Upper lobe of right lung (tissue), 1 donor: ENCODE results near the gene TRABD2B. TPM values are rescaled to one million over a fixed set of nuclear protein-coding genes. Genes with fewer than 3 reads are reported as not detected.

Experiments used
- ATAC-seq: fragments of 200-7000 bp; cut with Tn5 transposase; one replicate; pipeline ENCODE4 v1.9.1; 2020; ENCODE audit warnings: mild to moderate bottlenecking, moderate library complexity
- DNase-seq: peaks from one replicate; pipeline ENCODE4 v3.0.0-alpha.2; 2020
- H3K27ac ChIP-seq: fragments of 200-600 bp; one replicate; pipeline ENCODE4 v1.8.0; 2022
- H3K27me3 ChIP-seq: fragments of 200-600 bp; one replicate; pipeline ENCODE4 v1.8.0; 2022; ENCODE audit warnings: mild to moderate bottlenecking
- H3K36me3 ChIP-seq: fragments of 200-600 bp; one replicate; pipeline ENCODE4 v1.8.0; 2022
- H3K4me1 ChIP-seq: fragments of 200-600 bp; one replicate; pipeline ENCODE4 v1.8.0; 2022
- H3K4me3 ChIP-seq: fragments of 200-600 bp; one replicate; pipeline ENCODE4 v1.8.0; 2022; ENCODE audit warnings: mild to moderate bottlenecking
- H3K9me3 ChIP-seq: fragments of 200-600 bp; one replicate; pipeline ENCODE4 v1.8.0; 2022
- CTCF ChIP-seq: fragments of 200-600 bp; IDR thresholded peaks from one replicate; pipeline ENCODE4 v1.8.0; 2022; ENCODE audit warnings: antibody characterized with exemption
- intact Hi-C: fragments of 100-400 bp; cut with DNase I; formaldehyde crosslinking; loops from one replicate; pipeline ENCODE4 v1.11.0; 2022
- total RNA-seq: library from RNA; stranded (reverse); fragmentation: NEBNext Ultra II Directional; extraction: Animal tissue kit (Norgen Biotek cat#: 25700); gene quantifications from one replicate; pipeline ENCODE4 v1.2.1, GENCODE V29; 2021
- donor health status: DM: no; HTN: yes; CAD: no; lungs with severe emphysema.

Gene TRABD2B
- total RNA-seq, 1 donor from 2014 or later, result 1.2 TPM

- intact Hi-C loops, result no loop called here
- ATAC-seq (no peak), DNase-seq (no peak)
- Histone ChIP-seq H3K36me3 (no peaks in the 10 kb centered on the region), H3K27me3 (peaks cover 29% of the 10 kb centered on the region), H3K9me3 (no peaks in the 10 kb centered on the region), H3K27ac (no peak overlapping the region), H3K4me3 (no peak overlapping the region), H3K4me1 (peaks cover 11% of the 10 kb centered on the region)
- no peak for TF ChIP-seq CTCF
These were observed 269.5 kb downstream of the TRABD2B start for GRCh38 chr1:47727697-47728085.

GRCh38 chr1:47727051-47727696, 270.0 kb downstream of the TRABD2B start:
- no peak for ATAC-seq
- intact Hi-C loops, result no loop called here

GRCh38 chr1:47725992-47726855, 271.0 kb downstream of the TRABD2B start:
- peak; percentile 92 for TF ChIP-seq CTCF
- Histone ChIP-seq H3K27ac (no peak overlapping the region), H3K27me3 (peaks cover 29% of the 10 kb centered on the region), H3K4me3 (peak overlapping the region; percentile 15), H3K36me3 (no peaks in the 10 kb centered on the region), H3K9me3 (no peaks in the 10 kb centered on the region), H3K4me1 (peaks cover 11% of the 10 kb centered on the region)
- DNase-seq (peak; percentile 85), ATAC-seq (peak; percentile 92)
- intact Hi-C loops, result no loop called here

More at GRCh38 chr1:47727051-47727696, 270.0 kb downstream of the TRABD2B start:
- peaks cover 29% of the 10 kb centered on the region for H3K27me3 ChIP-seq
- no peaks in the 10 kb centered on the region for H3K36me3 ChIP-seq
- TF ChIP-seq CTCF, result no peak
- H3K9me3 ChIP-seq, result no peaks in the 10 kb centered on the region
- no peak overlapping the region for H3K4me3 ChIP-seq
- no peak for DNase-seq
- H3K4me1 ChIP-seq, result peaks cover 11% of the 10 kb centered on the region
- no peak overlapping the region for H3K27ac ChIP-seq

GRCh38 chr1:47725511-47725991, 271.6 kb downstream of the TRABD2B start:
- no peak overlapping the region for H3K27ac ChIP-seq
- peaks cover 29% of the 10 kb centered on the region for H3K27me3 ChIP-seq
- intact Hi-C loops, result no loop called here
- TF ChIP-seq CTCF, result no peak
- H3K9me3 ChIP-seq, result no peaks in the 10 kb centered on the region
- DNase-seq, result no peak
- ATAC-seq, result peak; percentile 3
- H3K4me1 ChIP-seq, result peaks cover 11% of the 10 kb centered on the region
- H3K4me3 ChIP-seq, result no peak overlapping the region
- no peaks in the 10 kb centered on the region for H3K36me3 ChIP-seq

GRCh38 chr1:47725000-47725473, 272.1 kb downstream of the TRABD2B start:
- Histone ChIP-seq H3K27ac (no peak overlapping the region), H3K4me1 (peaks cover 11% of the 10 kb centered on the region), H3K9me3 (no peaks in the 10 kb centered on the region), H3K27me3 (peaks cover 31% of the 10 kb centered on the region), H3K36me3 (no peaks in the 10 kb centered on the region), H3K4me3 (no peak overlapping the region)
- peak; percentile 13 for TF ChIP-seq CTCF
- intact Hi-C loops, result no loop called here
- DNase-seq, result no peak
- ATAC-seq, result peak; percentile 2
